GM10847 (cell line): Measurements from ENCODE around the gene GPR135.

ENCODE experiments used
- POLR2A ChIP-seq: IDR thresholded peaks from 2 replicates; pipeline ENCODE4 v1.6.1; 2011; ENCODE audit not compliant: insufficient read length; ENCODE audit errors: extremely low read depth

The GPR135 gene

DNA sequence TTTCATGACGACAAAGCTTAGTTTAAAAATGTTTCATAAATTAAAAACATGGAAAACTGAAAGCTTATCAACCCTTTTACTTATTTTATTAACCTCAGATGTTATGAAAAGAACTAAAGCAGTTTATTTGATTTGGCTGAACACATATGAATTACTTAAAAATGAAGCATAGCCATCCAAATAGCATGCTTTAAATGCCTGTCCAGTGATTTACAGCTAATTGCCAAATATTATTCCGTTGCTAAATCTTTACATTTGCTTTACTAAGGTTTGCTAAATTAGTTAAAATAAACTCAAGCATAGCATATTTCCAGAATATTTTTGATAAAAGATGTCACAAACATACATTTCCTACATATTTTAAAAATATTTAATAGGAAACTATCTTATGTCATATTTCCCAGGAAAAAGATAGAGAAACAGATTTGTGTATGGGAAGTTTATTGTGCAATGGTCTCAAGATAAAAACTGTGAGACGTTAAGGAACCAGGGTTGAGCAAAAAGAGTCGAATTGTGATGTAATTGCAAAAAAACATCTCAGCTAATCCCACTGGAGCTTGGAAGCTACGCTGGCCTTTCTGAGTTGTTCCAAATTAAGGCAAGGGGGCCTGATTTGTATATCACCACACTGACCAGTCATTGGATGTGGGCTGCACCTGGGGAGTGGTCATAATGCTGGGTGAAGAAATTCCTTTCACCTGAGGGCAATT, 25.8 kb downstream of the GPR135 start:
- TF ChIP-seq POLR2A: no peak

DNA sequence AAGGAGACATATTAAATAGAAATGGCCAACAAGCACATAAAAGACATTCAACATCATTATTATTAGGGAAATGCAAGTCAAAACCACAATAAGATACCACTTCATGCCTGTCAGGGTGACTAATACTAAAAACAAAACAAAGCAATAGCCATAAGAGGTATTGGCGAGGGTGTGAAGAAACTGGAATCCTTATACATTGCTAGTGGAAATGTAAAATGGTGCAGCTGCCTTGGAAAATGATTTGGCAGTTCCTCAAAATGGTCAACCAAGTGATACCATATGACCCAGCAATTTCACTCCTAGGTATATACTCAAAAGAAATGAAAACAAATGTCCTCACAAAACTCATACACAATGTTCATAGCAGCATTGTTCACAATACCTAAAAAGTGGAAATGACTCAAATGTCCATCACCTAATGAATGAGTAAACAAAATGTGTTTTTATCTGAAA, 27.0 kb downstream of the GPR135 start:
- TF ChIP-seq POLR2A: no peak

DNA sequence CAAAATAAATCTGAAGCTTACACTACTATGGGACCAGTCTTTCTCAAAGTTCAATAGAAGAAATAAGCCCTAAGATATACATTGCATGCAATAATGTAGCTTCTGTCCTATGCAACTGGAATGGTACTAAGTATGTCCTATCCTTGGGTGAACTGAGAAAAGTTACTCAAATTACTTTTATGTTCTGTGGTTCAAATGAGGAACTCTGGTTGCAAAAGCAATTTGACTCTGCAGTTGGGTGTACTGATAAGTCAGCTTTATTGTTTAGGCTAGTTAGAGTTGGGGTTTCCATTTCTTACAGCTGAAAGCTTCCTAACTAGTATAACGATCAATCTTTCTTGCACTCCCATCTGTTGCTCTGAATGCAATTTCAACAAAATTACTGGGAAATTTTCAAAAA, 29.2 kb downstream of the GPR135 start:
- no peak for TF ChIP-seq POLR2A

- no peak for TF ChIP-seq POLR2A
Measured at GRCh38 chr14:59435101-59435500, 30.1 kb downstream of the GPR135 start.

DNA sequence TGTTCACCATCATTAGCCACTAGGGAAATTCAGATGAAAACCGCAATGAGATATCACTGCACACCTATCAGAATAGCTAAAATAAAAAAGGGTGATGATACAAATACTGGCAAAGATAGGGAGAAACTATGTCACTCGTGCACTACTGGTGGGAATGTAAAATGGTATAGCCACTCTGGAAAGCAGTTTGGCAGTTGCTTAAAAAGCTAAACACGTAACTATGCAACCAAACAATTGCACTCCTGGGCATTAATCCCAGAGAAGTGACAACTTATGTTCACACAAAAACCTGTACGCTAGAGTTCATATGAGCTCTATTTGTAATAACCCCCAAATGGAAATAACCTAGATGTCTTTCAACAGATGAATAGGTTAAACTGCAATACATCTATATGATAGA, 35.4 kb downstream of the GPR135 start:
- TF ChIP-seq POLR2A: no peak

DNA sequence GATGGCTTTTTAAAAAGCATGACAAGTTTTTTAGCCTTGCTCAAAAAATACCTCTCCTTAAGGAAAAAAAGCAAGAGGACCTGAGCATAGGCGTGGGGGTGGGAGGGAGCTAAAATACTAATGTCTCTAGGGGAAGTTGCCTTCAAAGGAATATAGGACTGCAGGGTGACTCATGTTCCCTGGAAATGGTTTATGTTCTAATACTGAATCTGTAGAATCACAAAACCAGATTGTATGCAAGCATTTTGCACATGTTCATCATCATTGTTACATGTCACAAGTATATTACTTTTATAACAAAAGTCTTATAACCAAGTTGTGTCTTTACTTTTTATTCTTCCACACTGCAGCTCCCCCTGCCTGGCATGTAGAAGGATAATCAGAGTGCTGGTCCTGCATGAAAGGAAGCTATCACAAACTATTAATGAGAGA, 36.6 kb downstream of the GPR135 start:
- no peak for TF ChIP-seq POLR2A

DNA sequence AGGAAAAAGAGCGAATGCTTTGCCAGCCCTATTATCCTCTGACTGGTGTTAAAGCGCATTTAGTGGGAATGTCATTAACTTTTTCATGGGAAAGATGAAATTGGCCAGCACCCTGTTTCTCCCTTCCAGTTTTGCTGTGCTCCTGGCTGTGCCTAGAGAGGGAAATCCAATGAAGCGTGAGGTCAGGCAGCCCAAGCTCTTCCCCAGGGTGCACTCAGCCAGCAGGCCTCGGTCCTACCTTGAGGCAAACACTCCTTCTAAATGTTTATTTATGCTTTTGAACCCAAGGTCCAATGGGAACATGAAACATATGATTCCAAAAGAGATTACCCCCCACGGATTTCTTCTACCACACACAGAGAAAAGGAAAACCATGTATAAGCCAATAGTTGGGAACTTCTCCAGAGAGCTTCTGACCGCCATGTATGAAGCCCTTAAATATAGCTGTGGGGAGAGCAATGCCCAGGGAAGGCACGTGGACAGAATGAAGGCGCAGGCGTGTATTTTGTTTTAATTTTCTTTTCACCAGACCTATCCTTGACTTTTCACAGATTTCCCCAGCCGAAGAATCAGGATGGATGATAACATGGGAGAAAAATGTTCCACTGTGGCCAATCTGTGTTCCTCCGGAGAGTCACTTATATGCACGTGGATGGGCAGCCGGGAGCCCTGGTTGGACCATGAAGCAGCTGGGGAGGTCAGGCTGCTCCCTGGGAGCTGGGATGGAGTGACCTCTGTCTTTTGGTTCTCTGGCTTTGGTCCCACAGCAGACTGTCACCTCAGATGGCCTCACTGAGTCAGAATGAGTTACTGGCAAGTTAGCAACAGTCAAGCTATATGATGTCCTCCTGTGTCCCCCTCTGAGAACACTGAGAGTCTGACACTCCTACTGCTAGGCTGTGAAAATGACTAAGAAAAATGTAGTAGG, 37.3 kb downstream of the GPR135 start:
- no peak for TF ChIP-seq POLR2A

DNA sequence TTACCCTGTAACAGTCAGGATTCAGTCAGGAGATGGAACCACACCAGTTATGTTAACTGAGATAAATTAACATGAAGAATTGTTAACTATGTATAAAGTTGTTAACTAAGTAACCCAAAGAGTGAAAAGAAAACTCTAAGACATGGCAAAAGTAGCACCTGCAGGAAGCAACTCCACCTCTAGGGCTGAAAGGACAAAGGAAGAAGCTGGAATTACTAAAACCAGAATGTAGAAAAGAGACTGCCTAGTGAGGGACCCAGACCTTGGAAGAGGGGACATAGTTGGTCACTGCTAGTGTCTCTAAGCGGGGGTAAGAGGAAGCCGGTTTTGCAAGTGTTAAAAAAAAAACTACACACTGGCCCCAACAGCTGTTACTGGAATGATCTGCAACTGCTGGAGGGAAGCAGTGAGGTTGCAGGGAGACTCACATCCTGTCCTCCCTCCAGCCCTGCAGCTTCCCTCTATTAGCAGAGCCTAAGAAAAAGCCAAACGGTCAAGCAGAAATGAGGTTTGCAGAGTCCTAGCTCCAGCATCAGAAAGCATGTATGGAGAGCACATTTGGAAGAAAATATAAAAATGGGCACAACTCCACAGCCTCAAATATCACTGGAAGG, 39.8 kb downstream of the GPR135 start:
- no peak for TF ChIP-seq POLR2A

DNA sequence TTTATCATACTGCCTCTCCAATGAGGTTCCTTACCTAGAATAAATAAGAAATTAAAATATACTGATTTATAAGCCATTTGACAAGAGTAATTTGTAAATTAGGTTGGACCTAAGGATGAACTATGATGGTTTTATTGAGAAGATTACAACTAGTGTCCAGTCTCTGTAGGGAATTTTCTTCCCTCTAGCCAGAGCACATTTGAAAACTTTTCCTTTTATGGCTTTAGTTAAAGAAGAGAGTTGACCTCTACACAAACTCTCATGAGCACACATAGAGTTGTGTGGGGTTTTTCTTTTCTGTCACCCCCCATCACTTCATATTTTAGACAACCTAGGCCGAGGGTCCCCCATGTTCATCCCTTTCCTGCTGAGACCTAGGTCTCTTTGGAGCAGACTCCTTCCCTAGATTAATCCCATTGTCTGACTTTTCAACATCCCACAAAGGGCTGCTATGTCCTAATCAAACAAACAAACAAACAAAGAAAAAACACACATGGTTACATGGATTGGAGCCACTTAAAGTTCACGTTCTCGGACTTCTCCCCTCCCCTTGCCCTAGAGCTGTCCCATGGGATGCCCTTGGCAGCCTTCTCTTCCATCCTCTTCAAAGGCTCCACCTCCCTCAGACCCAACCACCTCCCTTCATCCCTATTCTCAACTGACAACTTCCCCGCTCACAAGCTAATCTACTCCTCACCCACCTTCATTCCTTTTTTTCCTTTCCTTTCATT, 40.7 kb downstream of the GPR135 start:
- TF ChIP-seq POLR2A: no peak

GRCh38 chr14:59422069-59422881, 42.9 kb downstream of the GPR135 start:
- TF ChIP-seq POLR2A: no peak

DNA sequence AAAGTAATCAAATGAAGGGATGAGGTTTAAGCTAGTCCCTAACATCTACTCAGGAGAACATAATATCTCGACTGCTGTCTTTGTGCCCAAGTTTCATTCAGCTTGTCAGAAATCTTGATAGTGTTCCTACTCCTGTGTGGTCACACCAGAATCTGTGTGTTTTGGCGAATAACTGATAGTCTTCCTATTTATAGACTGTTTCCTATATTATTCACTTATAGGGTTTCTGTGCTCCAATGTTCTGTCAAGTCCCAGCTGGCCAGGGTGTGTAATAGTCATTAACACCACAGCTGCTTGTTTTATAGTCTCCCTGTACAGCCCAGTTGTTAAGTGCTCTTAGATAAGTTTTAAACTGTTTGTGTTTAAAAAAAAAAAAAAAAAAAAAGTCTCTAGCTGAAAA, 45.9 kb downstream of the GPR135 start:
- TF ChIP-seq POLR2A: no peak

DNA sequence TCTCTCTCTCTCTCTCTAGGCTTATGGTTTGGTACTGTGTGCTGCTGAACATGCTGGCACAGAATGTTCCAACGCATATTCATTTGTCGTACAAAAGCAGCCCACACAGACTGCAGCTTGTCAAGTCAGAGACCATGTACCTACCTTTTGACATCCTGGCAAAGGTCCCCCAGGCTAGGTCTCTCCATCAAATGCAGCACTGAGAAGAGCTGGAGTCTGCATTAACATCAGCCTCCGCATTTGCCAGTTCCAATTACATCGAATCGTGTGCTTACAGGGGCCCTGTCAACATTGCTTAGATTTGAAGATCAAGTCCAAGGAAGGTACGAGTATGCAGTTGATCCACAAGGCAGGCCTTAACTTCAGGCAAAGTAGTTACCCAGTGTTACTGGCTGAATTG, 47.9 kb downstream of the GPR135 start:
- TF ChIP-seq POLR2A: no peak

GRCh38 chr14:59415836-59416602, 49.2 kb downstream of the GPR135 start:
- TF ChIP-seq POLR2A: no peak
